Measurements from ENCODE around the gene TMEM221.

TMEM221 gene

GRCh38 chr19:17489392-17490030, 41.0 kb upstream of the TMEM221 start:
- H3K4me3 ChIP-seq (ENCODE audit: low read depth, low read length), result no peak overlapping the region
- TF ChIP-seq, protein P1, sequence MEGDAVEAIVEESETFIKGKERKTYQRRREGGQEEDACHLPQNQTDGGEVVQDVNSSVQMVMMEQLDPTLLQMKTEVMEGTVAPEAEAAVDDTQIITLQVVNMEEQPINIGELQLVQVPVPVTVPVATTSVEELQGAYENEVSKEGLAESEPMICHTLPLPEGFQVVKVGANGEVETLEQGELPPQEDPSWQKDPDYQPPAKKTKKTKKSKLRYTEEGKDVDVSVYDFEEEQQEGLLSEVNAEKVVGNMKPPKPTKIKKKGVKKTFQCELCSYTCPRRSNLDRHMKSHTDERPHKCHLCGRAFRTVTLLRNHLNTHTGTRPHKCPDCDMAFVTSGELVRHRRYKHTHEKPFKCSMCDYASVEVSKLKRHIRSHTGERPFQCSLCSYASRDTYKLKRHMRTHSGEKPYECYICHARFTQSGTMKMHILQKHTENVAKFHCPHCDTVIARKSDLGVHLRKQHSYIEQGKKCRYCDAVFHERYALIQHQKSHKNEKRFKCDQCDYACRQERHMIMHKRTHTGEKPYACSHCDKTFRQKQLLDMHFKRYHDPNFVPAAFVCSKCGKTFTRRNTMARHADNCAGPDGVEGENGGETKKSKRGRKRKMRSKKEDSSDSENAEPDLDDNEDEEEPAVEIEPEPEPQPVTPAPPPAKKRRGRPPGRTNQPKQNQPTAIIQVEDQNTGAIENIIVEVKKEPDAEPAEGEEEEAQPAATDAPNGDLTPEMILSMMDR (IDR thresholded peaks at IDR 0.05; ENCODE audit: low read depth, low read length), result no peak

DNA sequence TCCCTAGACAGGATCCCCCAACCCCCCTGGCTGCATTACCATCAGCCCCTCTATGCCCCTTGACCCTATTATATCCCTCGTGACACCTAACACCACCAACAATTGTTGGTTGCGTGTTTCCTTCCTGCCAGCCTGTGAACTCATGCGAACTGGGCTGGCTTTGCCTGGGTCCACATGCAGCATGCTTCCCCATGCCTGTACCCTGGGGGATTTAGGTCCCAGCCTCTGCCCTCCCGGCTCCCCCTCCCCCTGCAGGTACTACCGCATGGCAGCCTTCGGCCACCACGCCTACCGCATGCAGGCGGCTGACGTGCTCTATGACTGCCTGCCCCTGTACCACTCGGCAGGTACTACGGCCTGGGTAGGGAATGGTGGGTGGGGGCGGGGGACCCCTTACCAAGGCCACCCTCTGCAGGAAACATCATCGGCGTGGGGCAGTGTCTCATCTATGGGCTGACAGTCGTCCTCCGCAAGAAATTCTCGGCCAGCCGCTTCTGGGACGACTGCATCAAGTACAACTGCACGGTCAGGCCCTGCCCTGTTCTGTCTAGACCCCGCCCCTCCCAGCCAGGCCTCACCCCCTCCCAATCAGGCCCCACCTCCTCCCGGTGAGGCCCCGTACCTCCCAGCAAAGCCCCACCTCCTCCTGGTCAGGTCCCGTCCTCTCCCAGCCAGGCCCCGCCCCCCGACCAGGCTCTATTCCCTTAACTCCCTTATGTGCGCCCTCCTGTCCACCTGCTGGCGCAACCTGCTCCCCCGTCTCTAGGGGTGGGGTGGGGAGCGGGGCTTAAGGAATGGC, 40.3 kb upstream of the TMEM221 start:
- H3K4me3 ChIP-seq (ENCODE audit: low read depth, low read length), result no peak overlapping the region
- TF ChIP-seq, protein P1 (IDR thresholded peaks at IDR 0.05; ENCODE audit: low read depth, low read length), result no peak

- no peak overlapping the region for H3K4me3 ChIP-seq (ENCODE audit: low read depth, low read length)
- TF ChIP-seq, protein P1 (IDR thresholded peaks at IDR 0.05; ENCODE audit: low read depth, low read length), result no peak
Measured at GRCh38 chr19:17487284-17488121, 39.0 kb upstream of the TMEM221 start.

DNA sequence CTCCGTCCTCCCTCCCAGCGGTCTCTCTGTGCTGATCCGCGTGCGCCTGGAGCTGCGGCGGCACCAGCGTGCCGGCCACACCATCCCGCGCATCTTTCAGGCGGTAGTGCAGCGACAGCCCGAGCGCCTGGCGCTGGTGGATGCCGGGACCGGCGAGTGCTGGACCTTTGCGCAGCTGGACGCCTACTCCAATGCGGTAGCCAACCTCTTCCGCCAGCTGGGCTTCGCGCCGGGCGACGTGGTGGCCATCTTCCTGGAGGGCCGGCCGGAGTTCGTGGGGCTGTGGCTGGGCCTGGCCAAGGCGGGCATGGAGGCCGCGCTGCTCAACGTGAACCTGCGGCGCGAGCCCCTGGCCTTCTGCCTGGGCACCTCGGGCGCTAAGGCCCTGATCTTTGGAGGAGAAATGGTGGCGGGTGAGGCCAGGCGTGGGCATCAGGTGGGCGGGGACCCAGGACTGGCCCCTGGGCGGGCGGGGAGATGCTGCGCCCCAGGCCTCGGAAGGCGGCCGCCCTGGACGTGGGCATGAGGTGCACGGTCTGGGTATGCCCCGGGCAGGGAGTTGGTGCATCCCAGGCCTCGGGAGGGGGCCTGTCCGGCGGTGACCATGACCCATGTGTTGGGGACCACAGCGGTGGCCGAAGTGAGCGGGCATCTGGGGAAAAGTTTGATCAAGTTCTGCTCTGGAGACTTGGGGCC, 38.2 kb upstream of the TMEM221 start:
- no peak overlapping the region for H3K4me3 ChIP-seq (ENCODE audit: low read depth, low read length)
- TF ChIP-seq, protein P1 (IDR thresholded peaks at IDR 0.05; ENCODE audit: low read depth, low read length), result no peak

- no peak overlapping the region for H3K4me3 ChIP-seq (ENCODE audit: low read depth, low read length)
- TF ChIP-seq, protein P1 (IDR thresholded peaks at IDR 0.05; ENCODE audit: low read depth, low read length), result no peak
Measured at GRCh38 chr19:17484520-17485185, 36.2 kb upstream of the TMEM221 start.

DNA sequence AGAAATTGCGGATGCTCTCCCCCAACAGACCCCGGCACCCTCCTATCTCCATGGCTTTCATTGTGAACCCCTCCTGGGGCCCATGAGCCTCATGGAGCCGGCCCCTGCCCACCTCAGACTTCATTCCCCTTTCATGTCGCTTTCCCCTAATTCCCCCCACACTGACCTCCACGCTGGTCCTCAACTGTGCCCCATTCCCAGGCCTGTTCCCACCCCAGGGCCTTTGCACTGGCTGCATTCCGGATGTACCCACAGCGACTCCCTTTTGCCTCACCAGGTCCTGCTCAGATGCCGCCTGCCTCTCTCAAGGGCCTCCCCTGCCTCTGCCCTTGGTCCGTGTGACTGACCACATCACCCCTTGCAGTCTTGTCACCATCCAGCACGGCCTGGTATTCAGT, 35.1 kb upstream of the TMEM221 start:
- TF ChIP-seq, protein P1 (IDR thresholded peaks at IDR 0.05; ENCODE audit: low read depth, low read length), result no peak
- H3K4me3 ChIP-seq (ENCODE audit: low read depth, low read length), result no peak overlapping the region

Data from WI38 (cell line).